ENCODE measurements around the gene DOHH.
A peak's percentile ranks its signal among the peaks of the same experiment; 100 is the strongest.

DOHH gene

GRCh38 chr19:3514930-3515329, 14.5 kb upstream of the DOHH start:
- CTCF ChIA-PET: no interaction called here
- H3K36me3 ChIP-seq (ENCODE audit: control insufficient read depth in 2 of 2, insufficient read depth in 1 of 2, low read length in 2 of 2): peaks cover 12 to 70% of the 10 kb centered on the region in 2 experiments; a peak in 2 of 3 replicates
- no peak overlapping the region for H3K4me3 ChIP-seq (ENCODE audit: low read depth, low read length)
- no peak overlapping the region for H3K27ac ChIP-seq (ENCODE audit: extremely low read depth, low read depth, low read length)
- no peak for TF ChIP-seq WT1 (tag by site-specific recombination; IDR thresholded peaks at IDR 0.05)
- peak; percentile 50 for TF ChIP-seq ZIC2 (tag by site-specific recombination; IDR thresholded peaks at IDR 0.05)
- peak; percentile 37; the same call in 1 of the 2 replicates for TF ChIP-seq GLIS2 (tag by site-specific recombination; IDR thresholded peaks at IDR 0.05)
- peak; percentile 45 for TF ChIP-seq GLIS1 (tag by site-specific recombination; IDR thresholded peaks at IDR 0.05)
- TF ChIP-seq ZNF600 (tag by site-specific recombination; IDR thresholded peaks at IDR 0.05): peak; percentile 62
- TF ChIP-seq ZNF394 (tag by site-specific recombination; IDR thresholded peaks at IDR 0.05; ENCODE audit: borderline replicate concordance): no peak
- POLR2A ChIA-PET: interaction anchor here (0.7 kb wide), 1 partner anchor 64 kb away, joined by 4 read pairs; no protein-coding TSS in a partner anchor
- H3K4me1 ChIP-seq (ENCODE audit: control insufficient read depth, insufficient read depth, low read length): peaks cover 4% of the 10 kb centered on the region; the same call in 1 of the 2 replicates
- no peaks in the 10 kb centered on the region for H3K9me3 ChIP-seq (ENCODE audit: control insufficient read depth, insufficient read depth, low read depth, low read length)

- TF ChIP-seq HIC1 (tag by site-specific recombination; IDR thresholded peaks at IDR 0.05): peak; percentile 48; the same call in 1 of the 2 replicates
- TF ChIP-seq ZNF24 (tag by site-specific recombination; IDR thresholded peaks at IDR 0.05): no peak
- TF ChIP-seq ZNF639 (tag by site-specific recombination; IDR thresholded peaks at IDR 0.05): no peak
- peak; percentile 44 for TF ChIP-seq GLIS1 (tag by site-specific recombination; IDR thresholded peaks at IDR 0.05)
- peak; percentile 45; the same call in 1 of the 2 replicates for TF ChIP-seq GLIS2 (tag by site-specific recombination; IDR thresholded peaks at IDR 0.05)
- peak; percentile 98 for TF ChIP-seq ZIC2 (tag by site-specific recombination; IDR thresholded peaks at IDR 0.05)
- TF ChIP-seq ZNF600 (tag by site-specific recombination; IDR thresholded peaks at IDR 0.05): 0 out of 2 replicates have a peak, but pooled peaks have one; percentile 11
- no peaks in the 10 kb centered on the region for H3K9me3 ChIP-seq (ENCODE audit: control insufficient read depth, insufficient read depth, low read depth, low read length)
- H3K36me3 ChIP-seq (ENCODE audit: control insufficient read depth in 2 of 2, insufficient read depth in 1 of 2, low read length in 2 of 2): peaks cover 19 to 70% of the 10 kb centered on the region in 2 experiments; a peak in 2 of 3 replicates
- no peak overlapping the region for H3K27ac ChIP-seq (ENCODE audit: extremely low read depth, low read depth, low read length)
- POLR2A ChIA-PET: interaction anchor here (0.9 kb wide), 1 partner anchor 13 kb away, joined by 3 read pairs; no protein-coding TSS in a partner anchor
- H3K4me1 ChIP-seq (ENCODE audit: control insufficient read depth, insufficient read depth, low read length): peaks cover 4% of the 10 kb centered on the region; the same call in 1 of the 2 replicates
- H3K4me3 ChIP-seq (ENCODE audit: low read depth, low read length): no peak overlapping the region
- CTCF ChIA-PET: interaction anchor here (1.1 kb wide), 1 partner anchor 13 kb away, joined by 3 read pairs; the partner anchor contains the start of gene DOHH
Observed at GRCh38 chr19:3513229-3514140, 13.0 kb upstream of the DOHH start.

GRCh38 chr19:3512562-3513228, 12.2 kb upstream of the DOHH start:
- Histone ChIP-seq H3K4me3 (ENCODE audit: low read depth, low read length) (no peak overlapping the region), H3K27ac (ENCODE audit: extremely low read depth, low read depth, low read length) (no peak overlapping the region), H3K9me3 (ENCODE audit: control insufficient read depth, insufficient read depth, low read depth, low read length) (no peaks in the 10 kb centered on the region), H3K4me1 (ENCODE audit: control insufficient read depth, insufficient read depth, low read length) (peaks cover 4% of the 10 kb centered on the region; the same call in 1 of the 2 replicates), H3K36me3 (ENCODE audit: control insufficient read depth in 2 of 2, insufficient read depth in 1 of 2, low read length in 2 of 2) (peaks cover 15 to 68% of the 10 kb centered on the region in 2 experiments; a peak in 2 of 3 replicates)
- TF ChIP-seq ZSCAN5A (tag by site-specific recombination; IDR thresholded peaks at IDR 0.05) (no peak), GLIS1 (tag by site-specific recombination; IDR thresholded peaks at IDR 0.05) (peak; percentile 86)
- ChIA-PET CTCF (interaction anchor here (1.1 kb wide), 1 partner anchor 12 kb away, joined by 3 read pairs; the partner anchor contains the start of gene DOHH), POLR2A (interaction anchor here (0.9 kb wide), 1 partner anchor 14 kb away, joined by 3 read pairs; no protein-coding TSS in a partner anchor)

Measured in HEK293 (cell line).